Osteoblast (primary cell): ENCODE results near the gene EIF4E1B. TPM values are rescaled to one million over a fixed set of nuclear protein-coding genes. Genes with fewer than 3 reads are reported as not detected.

Experiments used
- DNase-seq: peaks from one replicate; pipeline ENCODE4 v3.0.0; 2011; ENCODE audit warnings: low spot score, mixed read lengths; ENCODE audit not compliant: insufficient read length; ENCODE audit errors: missing footprints
- H2AFZ ChIP-seq: 2 replicates; pipeline ENCODE4 v1.6.0; 2011; ENCODE audit warnings: mild to moderate bottlenecking, low read length
- H3K27ac ChIP-seq: 2 replicates; pipeline ENCODE4 v1.5.1; 2011; ENCODE audit warnings: mild to moderate bottlenecking, low read depth, low read length, moderate library complexity
- H3K27me3 ChIP-seq: 2 replicates; pipeline ENCODE4 v1.6.0; 2012; ENCODE audit warnings: mild to moderate bottlenecking, control low read depth, inconsistent platforms, low read length, moderate library complexity; ENCODE audit not compliant: insufficient read depth
- H3K36me3 ChIP-seq: 2 replicates; pipeline ENCODE4 v1.5.1; 2011; ENCODE audit warnings: mild to moderate bottlenecking, low read length, control low read depth, moderate library complexity; ENCODE audit not compliant: insufficient read depth
- H3K4me1 ChIP-seq: 2 replicates; pipeline ENCODE4 v1.5.1; 2011; ENCODE audit warnings: mild to moderate bottlenecking, low read length, control low read depth, moderate library complexity; ENCODE audit not compliant: insufficient read depth
- H3K4me2 ChIP-seq: 2 replicates; pipeline ENCODE4 v1.6.0; 2011; ENCODE audit warnings: mild to moderate bottlenecking, low read length; ENCODE audit not compliant: insufficient read depth
- H3K4me3 ChIP-seq: fragments of 200-600 bp; sonication (generic); 3 replicates; pipeline ENCODE4 v1.5.1; 2012; ENCODE audit warnings: mild to moderate bottlenecking, low read length, inconsistent platforms; ENCODE audit not compliant: insufficient read depth
- H3K79me2 ChIP-seq: 2 replicates; pipeline ENCODE4 v1.6.0; 2012; ENCODE audit warnings: mild to moderate bottlenecking, low read length, control low read depth, inconsistent platforms; ENCODE audit not compliant: insufficient read depth
- H3K9me3 ChIP-seq: 2 replicates; pipeline ENCODE4 v1.5.1; 2011; ENCODE audit warnings: low read depth, low read length, control low read depth
- H4K20me1 ChIP-seq: 2 replicates; pipeline ENCODE4 v1.6.0; 2012; ENCODE audit warnings: mild to moderate bottlenecking, low read length, control low read depth; ENCODE audit not compliant: insufficient read depth
- CTCF ChIP-seq: IDR thresholded peaks from 2 replicates; pipeline ENCODE4 v1.5.1; 2011; ENCODE audit warnings: mild to moderate bottlenecking, low read depth, low read length, moderate library complexity; ENCODE audit errors: extremely low read depth
- total RNA-seq: library from RNA; depleted of rRNA; stranded (reverse); fragments of >200 nt; gene quantifications from 2 replicates; pipeline ENCODE4 v1.2.3, GENCODE V29; 2012

Gene EIF4E1B
- total RNA-seq, 1 donor = not detected

GRCh38 chr5:176608142-176608705 lies 22.3 kb upstream of the EIF4E1B start:
- Histone ChIP-seq H3K27ac (no peak overlapping the region), H3K4me1 (peaks cover 6% of the 10 kb centered on the region), H3K79me2 (no peaks in the 10 kb centered on the region), H3K9me3 (no peaks in the 10 kb centered on the region), H3K27me3 (no peaks in the 10 kb centered on the region), H4K20me1 (peaks cover 9% of the 10 kb centered on the region), H3K36me3 (no peaks in the 10 kb centered on the region), H3K4me3 (no peak overlapping the region), H2AFZ (no peak overlapping the region), H3K4me2 (no peak overlapping the region)
- no peak for DNase-seq
- no peak for TF ChIP-seq CTCF

DNA sequence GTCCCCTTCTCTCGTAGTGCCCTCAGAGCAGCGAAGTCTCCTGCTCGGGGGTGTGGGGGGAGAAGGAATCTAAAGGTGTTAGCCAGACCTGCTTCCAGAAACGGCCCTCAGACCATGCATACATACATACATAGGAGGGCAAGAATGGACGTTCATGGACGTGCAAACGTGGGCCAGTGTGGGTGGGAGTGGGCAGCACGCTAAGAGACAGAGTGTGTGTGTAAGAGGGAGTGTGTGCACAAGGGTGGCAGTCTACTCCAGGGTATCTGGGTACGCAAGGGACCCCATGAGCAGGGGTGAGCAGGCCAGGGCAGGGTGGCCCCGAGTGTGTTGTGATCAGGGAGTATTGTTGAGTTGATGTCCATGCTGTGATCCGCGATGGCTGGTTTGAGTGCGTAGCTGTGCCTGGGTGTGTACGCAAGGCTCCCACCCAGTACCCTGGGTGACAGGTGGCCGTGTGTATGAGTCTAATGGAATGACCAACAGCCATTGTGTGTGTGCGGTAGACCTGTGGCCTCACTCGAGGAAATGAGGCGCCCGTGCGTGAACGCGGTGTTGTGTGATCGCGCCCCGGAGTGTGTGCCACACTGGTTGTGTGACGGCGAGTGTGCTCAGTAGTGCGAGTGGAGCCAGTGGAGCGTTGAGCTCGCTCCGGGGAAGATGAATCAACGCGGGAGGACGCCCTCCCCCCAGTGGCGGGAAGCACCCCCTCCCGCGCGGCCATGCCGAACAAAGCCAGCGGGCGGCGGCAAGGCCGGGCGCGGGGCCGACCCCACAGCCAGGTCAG lies 21.3 kb upstream of the EIF4E1B start:
- TF ChIP-seq CTCF = no peak
- Histone ChIP-seq H3K4me2 (peak overlapping the region; percentile 68), H3K4me1 (peaks cover 13% of the 10 kb centered on the region), H3K79me2 (no peaks in the 10 kb centered on the region), H3K27ac (no peak overlapping the region), H2AFZ (no peak overlapping the region), H3K9me3 (no peaks in the 10 kb centered on the region), H4K20me1 (peaks cover 9% of the 10 kb centered on the region), H3K4me3 (peak overlapping the region; percentile 70), H3K36me3 (no peaks in the 10 kb centered on the region), H3K27me3 (no peaks in the 10 kb centered on the region)
- peak; percentile 77 for DNase-seq

- peak within 1 kb of the TSS; percentile 72 for H3K4me2 ChIP-seq
- H3K4me1 ChIP-seq = peaks cover 20% of the 10 kb centered on the region
- no peaks in the 10 kb centered on the region for H3K27me3 ChIP-seq
- peak; percentile 99 for DNase-seq
- peak within 1 kb of the TSS; percentile 70 for H3K4me3 ChIP-seq
- H4K20me1 ChIP-seq = peaks cover 9% of the 10 kb centered on the region
- H3K79me2 ChIP-seq = no peaks in the 10 kb centered on the region
- no peaks in the 10 kb centered on the region for H3K36me3 ChIP-seq
- H2AFZ ChIP-seq = peak within 1 kb of the TSS; percentile 78
- no peaks in the 10 kb centered on the region for H3K9me3 ChIP-seq
- H3K27ac ChIP-seq = no peak within 1 kb of the TSS
- no peak for TF ChIP-seq CTCF
These were observed 20.6 kb upstream of the EIF4E1B start, which contains the start of gene GPRIN1 for GRCh38 chr5:176609724-176610434. Gene GPRIN1 (minus strand): TSS chr5:176610156. CDS start chr5:176599834, 10,322 bp downstream.

DNA sequence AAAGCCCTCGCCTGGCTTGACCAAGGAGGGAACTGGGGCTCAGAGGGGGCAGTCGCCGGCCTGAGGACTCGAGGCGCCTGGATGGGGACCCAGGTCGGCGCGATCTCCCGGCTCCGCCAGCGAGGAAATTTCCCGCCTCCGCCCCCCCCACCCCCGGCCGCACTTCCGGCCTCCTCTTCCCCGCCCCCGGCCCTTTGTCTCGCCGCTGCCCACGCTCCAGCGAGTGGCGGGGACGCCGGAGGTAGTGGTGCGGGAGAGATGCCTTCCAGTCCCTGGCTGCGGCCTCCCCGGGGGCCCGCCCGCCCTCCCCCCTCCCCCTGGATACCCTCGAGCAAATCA lies 20.1 kb upstream of the EIF4E1B start:
- H3K4me3 ChIP-seq = peak overlapping the region; percentile 70
- peaks cover 9% of the 10 kb centered on the region for H4K20me1 ChIP-seq
- H3K36me3 ChIP-seq = no peaks in the 10 kb centered on the region
- DNase-seq = no peak
- no peaks in the 10 kb centered on the region for H3K9me3 ChIP-seq
- TF ChIP-seq CTCF = no peak
- H3K27me3 ChIP-seq = no peaks in the 10 kb centered on the region
- H3K79me2 ChIP-seq = no peaks in the 10 kb centered on the region
- H2AFZ ChIP-seq = peak overlapping the region; percentile 78
- H3K27ac ChIP-seq = no peak overlapping the region
- peak overlapping the region; percentile 72 for H3K4me2 ChIP-seq
- peaks cover 24% of the 10 kb centered on the region for H3K4me1 ChIP-seq
